ENCODE results near the gene KLHDC10. TPM values are rescaled to one million over a fixed set of nuclear protein-coding genes. Genes with fewer than 3 reads are reported as not detected.
A peak's percentile ranks its signal among the peaks of the same experiment; 100 is the strongest.

The KLHDC10 gene
- total RNA-seq, 1 experiment from 2014 or later, result 14.4 TPM

- TF ChIP-seq AR (CRISPR knock-in tag; IDR thresholded peaks at IDR 0.05) (no peak), CDX4 (CRISPR knock-in tag; IDR thresholded peaks at IDR 0.05; ENCODE audit: borderline replicate concordance) (no peak), E2F1 (CRISPR knock-in tag; IDR thresholded peaks at IDR 0.05) (no peak), E2F4 (CRISPR knock-in tag; IDR thresholded peaks at IDR 0.05; ENCODE audit: borderline replicate concordance, low read depth) (no peak), ZNF512 (CRISPR knock-in tag; IDR thresholded peaks at IDR 0.05; ENCODE audit: borderline replicate concordance) (no peak), NR3C1 (CRISPR knock-in tag; conservative IDR thresholded peaks at IDR 0.05; ENCODE audit: low read depth) (no peak), TEAD4 (CRISPR knock-in tag; IDR thresholded peaks at IDR 0.05) (no peak), CREB1 (CRISPR knock-in tag; IDR thresholded peaks at IDR 0.05) (no peak), ZBTB21 (CRISPR knock-in tag; IDR thresholded peaks at IDR 0.05; ENCODE audit: borderline replicate concordance) (no peak), ZNF396 (CRISPR knock-in tag; IDR thresholded peaks at IDR 0.05; ENCODE audit: borderline replicate concordance) (no peak)
Observed at GRCh38 chr7:130149281-130150139, 79.2 kb downstream of the KLHDC10 start (continued).

GRCh38 chr7:130150587-130150986 is 80.3 kb downstream of the KLHDC10 start:
- ATAC-seq (peak; percentile 28), DNase-seq (ENCODE audit: low spot score) (no peak)
- Mint-ChIP-seq H3K4me1 (peaks cover 7% of the 10 kb centered on the region), H3K27me3 (ENCODE audit: low read depth) (no peaks in the 10 kb centered on the region), H3K36me3 (0 out of 2 replicates have a peak, but pooled peaks cover 2% of the 10 kb centered on the region), H3K4me3 (no peak overlapping the region), H3K9me3 (0 out of 2 replicates have a peak, but pooled peaks cover 3% of the 10 kb centered on the region), H3K27ac (peak overlapping the region; percentile 58)
- TF ChIP-seq SMAD4 (CRISPR knock-in tag; IDR thresholded peaks at IDR 0.05) (no peak), NR2C2 (CRISPR knock-in tag; IDR thresholded peaks at IDR 0.05) (no peak), MXD4 (CRISPR knock-in tag; IDR thresholded peaks at IDR 0.05; ENCODE audit: borderline replicate concordance) (no peak)
- ChIA-PET CTCF (interaction anchor here (1.1 kb wide), 1 partner anchor 67 kb away, joined by 3 read pairs; no protein-coding TSS in a partner anchor), POLR2A (interaction anchor here (0.6 to 0.7 kb wide), 3 partner anchors 80 to 181 kb away, joined by 3 to 5 read pairs (median 3); no protein-coding TSS in a partner anchor)

Measured in WTC11 (cell line).